GM23338 (cell line): Measurements from ENCODE around the gene OR1I1. TPM values are rescaled to one million over a fixed set of nuclear protein-coding genes. Genes with fewer than 3 reads are reported as not detected.
"Not testable (repeated sequence)": the region's sequence is repeated elsewhere in the genome, so short reads cannot be mapped to it uniquely, and the experiment has no call there.

Experiments used
- ATAC-seq: fragments of 200-7000 bp; cut with Tn5 transposase; 3 replicates; pipeline ENCODE4 v1.9.1; 2020
- DNase-seq: peaks from one replicate; pipeline ENCODE4 v3.0.0-alpha.2; 2015; ENCODE audit warnings: low spot score
- H2AFZ ChIP-seq: fragments of 200-600 bp; sonication (generic); 2 replicates; pipeline ENCODE4 v1.8.0; 2016; ENCODE audit warnings: antibody characterized with exemption, mild to moderate bottlenecking, moderate library complexity
- H3F3A ChIP-seq: fragments of 200-600 bp; sonication (generic); replicated peaks from 2 replicates; pipeline ENCODE4 v1.8.0; 2017; ENCODE audit warnings: antibody characterized with exemption, mixed run types, low read depth
- H3K27ac ChIP-seq: fragments of 200-600 bp; sonication (generic); 2 replicates; pipeline ENCODE4 v1.6.1; 2016; ENCODE audit warnings: low read depth
- H3K27me3 ChIP-seq: fragments of 200-600 bp; sonication (generic); 2 replicates; pipeline ENCODE4 v1.8.0; 2016; ENCODE audit warnings: mild to moderate bottlenecking, mixed run types, moderate library complexity; ENCODE audit not compliant: insufficient read depth
- H3K36me3 ChIP-seq: fragments of 200-600 bp; sonication (generic); 2 replicates; pipeline ENCODE4 v1.8.0; 2016; ENCODE audit warnings: mild to moderate bottlenecking; ENCODE audit not compliant: insufficient read depth
- H3K4me1 ChIP-seq: fragments of 200-600 bp; sonication (generic); 2 replicates; pipeline ENCODE4 v1.8.0; 2016; ENCODE audit warnings: mild to moderate bottlenecking, moderate library complexity; ENCODE audit not compliant: insufficient read depth
- H3K4me2 ChIP-seq: fragments of 200-600 bp; sonication (generic); 2 replicates; pipeline ENCODE4 v1.7.1; 2017; ENCODE audit warnings: mixed run types
- H3K4me3 ChIP-seq: fragments of 200-600 bp; sonication (generic); 2 replicates; pipeline ENCODE4 v1.6.1; 2016; ENCODE audit warnings: mixed run types
- H3K79me2 ChIP-seq: fragments of 200-600 bp; sonication (generic); replicated peaks from 2 replicates; pipeline ENCODE4 v1.8.0; 2017; ENCODE audit warnings: mild to moderate bottlenecking; ENCODE audit not compliant: insufficient read depth
- H3K9me2 ChIP-seq: fragments of 200-600 bp; sonication (generic); 2 replicates; pipeline ENCODE4 v1.8.0; 2017; ENCODE audit not compliant: insufficient read depth
- H4K20me1 ChIP-seq: fragments of 200-600 bp; sonication (generic); replicated peaks from 2 replicates; pipeline ENCODE4 v1.8.0; 2017; ENCODE audit warnings: mild to moderate bottlenecking; ENCODE audit not compliant: insufficient read depth
- H3K27ac Mint-ChIP-seq: 2 replicates; pipeline ENCODE4 v1.8.0; 2020; ENCODE audit warnings: inconsistent platforms, mild to moderate bottlenecking, moderate library complexity, mixed read lengths
- H3K27me3 Mint-ChIP-seq: 3 replicates; pipeline ENCODE4 v1.8.0; 2022; ENCODE audit warnings: low read depth, mild to moderate bottlenecking, moderate library complexity, mixed read lengths, inconsistent platforms; ENCODE audit not compliant: insufficient read depth, poor library complexity
- H3K36me3 Mint-ChIP-seq: 3 replicates; pipeline ENCODE4 v1.8.0; 2021; ENCODE audit warnings: low read depth, mild to moderate bottlenecking, inconsistent platforms, moderate library complexity, mixed read lengths
- H3K4me1 Mint-ChIP-seq: 3 replicates; pipeline ENCODE4 v1.8.0; 2020; ENCODE audit warnings: mild to moderate bottlenecking, inconsistent platforms, mixed read lengths
- H3K4me3 Mint-ChIP-seq: 3 replicates; pipeline ENCODE4 v1.8.0; 2021; ENCODE audit warnings: moderate library complexity, mild to moderate bottlenecking, inconsistent platforms, mixed read lengths
- H3K9me3 Mint-ChIP-seq: 3 replicates; pipeline ENCODE4 v1.8.0; 2020; ENCODE audit warnings: moderate library complexity, mild to moderate bottlenecking, inconsistent platforms, mixed read lengths
- CREB1 ChIP-seq: fragments of 250-450 bp; sonication (Bioruptor Pico); IDR thresholded peaks from 2 replicates; pipeline ENCODE4 v1.5.0; 2020; ENCODE audit warnings: low read depth, mild to moderate bottlenecking, moderate library complexity
- EZH2 ChIP-seq: fragments of 200-600 bp; sonication (generic); IDR thresholded peaks from one replicate; pipeline ENCODE4 v1.8.0; 2017; ENCODE audit warnings: antibody characterized with exemption, mild to moderate bottlenecking, low read depth; ENCODE audit not compliant: unreplicated experiment
- NANOG ChIP-seq: IDR thresholded peaks from 2 replicates; pipeline ENCODE4 v1.6.1; 2016; ENCODE audit warnings: antibody characterized with exemption, borderline replicate concordance
- ZNF331 ChIP-seq: fragments of 250-450 bp; sonication (Bioruptor Pico); IDR thresholded peaks from 2 replicates; pipeline ENCODE4 v1.5.0; 2020; ENCODE audit warnings: low read depth, mild to moderate bottlenecking, moderate library complexity
- polyA plus RNA-seq: library from polyadenylated mRNA; unstranded; fragments of >200 nt; fragmentation: Nextera tagmentation; extraction: Ambion mirVana; gene quantifications from 2 replicates; pipeline ENCODE4 v1.2.1, GENCODE V29; 2016
- total RNA-seq: library from RNA; depleted of rRNA; stranded (reverse); fragments of >200 nt; shearing (Covaris generic); gene quantifications from 2 replicates; pipeline ENCODE4 v1.2.3, GENCODE V29; 2014
- TF ChIP-seq, protein P1 (sequence below), 2 experiments: fragments of 200-600 bp in 1 of 2; sonication (generic) in 1 of 2; conservative IDR thresholded peaks; 2 replicates each; pipeline versions ENCODE4 v1.5.1 to v1.6.1; 2016 to 2017; ENCODE audit warnings: antibody characterized with exemption in 2 of 2, low read depth in 2 of 2, mild to moderate bottlenecking in 2 of 2, moderate library complexity in 1 of 2
- TF ChIP-seq, protein P2 (sequence below): IDR thresholded peaks from one replicate; pipeline ENCODE4 v1.6.1; 2018; ENCODE audit warnings: antibody characterized with exemption; ENCODE audit not compliant: unreplicated experiment
- TF ChIP-seq, protein P3 (sequence below): IDR thresholded peaks from 2 replicates; pipeline ENCODE4 v1.6.1; 2016; ENCODE audit warnings: antibody characterized with exemption

OR1I1 gene
- total and polyA plus RNA-seq, 2 experiments from 2014 or later = not detected

DNA sequence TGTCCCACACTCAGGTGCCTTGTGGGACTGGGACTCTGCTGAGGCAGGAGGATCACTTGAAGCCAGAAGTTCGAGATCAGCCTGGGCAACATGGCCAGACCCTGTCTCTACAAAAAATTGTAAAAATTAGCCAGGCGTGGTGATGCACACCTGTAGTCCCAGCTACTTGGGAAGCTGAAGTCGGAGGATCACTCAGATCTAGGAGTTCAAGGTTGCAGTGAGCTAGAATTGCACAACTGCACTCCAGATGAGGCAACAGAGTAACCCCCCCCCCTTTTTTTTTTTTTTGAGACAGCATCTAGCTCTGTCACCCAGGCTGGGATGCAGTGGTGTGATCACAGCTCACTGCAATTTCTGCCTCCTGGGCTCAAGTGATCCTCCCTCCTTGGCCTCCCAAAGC, 14.2 kb downstream of the OR1I1 start (continued):
- TF ChIP-seq, protein P1, sequence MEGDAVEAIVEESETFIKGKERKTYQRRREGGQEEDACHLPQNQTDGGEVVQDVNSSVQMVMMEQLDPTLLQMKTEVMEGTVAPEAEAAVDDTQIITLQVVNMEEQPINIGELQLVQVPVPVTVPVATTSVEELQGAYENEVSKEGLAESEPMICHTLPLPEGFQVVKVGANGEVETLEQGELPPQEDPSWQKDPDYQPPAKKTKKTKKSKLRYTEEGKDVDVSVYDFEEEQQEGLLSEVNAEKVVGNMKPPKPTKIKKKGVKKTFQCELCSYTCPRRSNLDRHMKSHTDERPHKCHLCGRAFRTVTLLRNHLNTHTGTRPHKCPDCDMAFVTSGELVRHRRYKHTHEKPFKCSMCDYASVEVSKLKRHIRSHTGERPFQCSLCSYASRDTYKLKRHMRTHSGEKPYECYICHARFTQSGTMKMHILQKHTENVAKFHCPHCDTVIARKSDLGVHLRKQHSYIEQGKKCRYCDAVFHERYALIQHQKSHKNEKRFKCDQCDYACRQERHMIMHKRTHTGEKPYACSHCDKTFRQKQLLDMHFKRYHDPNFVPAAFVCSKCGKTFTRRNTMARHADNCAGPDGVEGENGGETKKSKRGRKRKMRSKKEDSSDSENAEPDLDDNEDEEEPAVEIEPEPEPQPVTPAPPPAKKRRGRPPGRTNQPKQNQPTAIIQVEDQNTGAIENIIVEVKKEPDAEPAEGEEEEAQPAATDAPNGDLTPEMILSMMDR (conservative IDR thresholded peaks at IDR 0.05; ENCODE audit: low read depth in 2 of 2) = no peak
- TF ChIP-seq, protein P2, sequence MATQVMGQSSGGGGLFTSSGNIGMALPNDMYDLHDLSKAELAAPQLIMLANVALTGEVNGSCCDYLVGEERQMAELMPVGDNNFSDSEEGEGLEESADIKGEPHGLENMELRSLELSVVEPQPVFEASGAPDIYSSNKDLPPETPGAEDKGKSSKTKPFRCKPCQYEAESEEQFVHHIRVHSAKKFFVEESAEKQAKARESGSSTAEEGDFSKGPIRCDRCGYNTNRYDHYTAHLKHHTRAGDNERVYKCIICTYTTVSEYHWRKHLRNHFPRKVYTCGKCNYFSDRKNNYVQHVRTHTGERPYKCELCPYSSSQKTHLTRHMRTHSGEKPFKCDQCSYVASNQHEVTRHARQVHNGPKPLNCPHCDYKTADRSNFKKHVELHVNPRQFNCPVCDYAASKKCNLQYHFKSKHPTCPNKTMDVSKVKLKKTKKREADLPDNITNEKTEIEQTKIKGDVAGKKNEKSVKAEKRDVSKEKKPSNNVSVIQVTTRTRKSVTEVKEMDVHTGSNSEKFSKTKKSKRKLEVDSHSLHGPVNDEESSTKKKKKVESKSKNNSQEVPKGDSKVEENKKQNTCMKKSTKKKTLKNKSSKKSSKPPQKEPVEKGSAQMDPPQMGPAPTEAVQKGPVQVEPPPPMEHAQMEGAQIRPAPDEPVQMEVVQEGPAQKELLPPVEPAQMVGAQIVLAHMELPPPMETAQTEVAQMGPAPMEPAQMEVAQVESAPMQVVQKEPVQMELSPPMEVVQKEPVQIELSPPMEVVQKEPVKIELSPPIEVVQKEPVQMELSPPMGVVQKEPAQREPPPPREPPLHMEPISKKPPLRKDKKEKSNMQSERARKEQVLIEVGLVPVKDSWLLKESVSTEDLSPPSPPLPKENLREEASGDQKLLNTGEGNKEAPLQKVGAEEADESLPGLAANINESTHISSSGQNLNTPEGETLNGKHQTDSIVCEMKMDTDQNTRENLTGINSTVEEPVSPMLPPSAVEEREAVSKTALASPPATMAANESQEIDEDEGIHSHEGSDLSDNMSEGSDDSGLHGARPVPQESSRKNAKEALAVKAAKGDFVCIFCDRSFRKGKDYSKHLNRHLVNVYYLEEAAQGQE = no peak
- TF ChIP-seq, protein P3, sequence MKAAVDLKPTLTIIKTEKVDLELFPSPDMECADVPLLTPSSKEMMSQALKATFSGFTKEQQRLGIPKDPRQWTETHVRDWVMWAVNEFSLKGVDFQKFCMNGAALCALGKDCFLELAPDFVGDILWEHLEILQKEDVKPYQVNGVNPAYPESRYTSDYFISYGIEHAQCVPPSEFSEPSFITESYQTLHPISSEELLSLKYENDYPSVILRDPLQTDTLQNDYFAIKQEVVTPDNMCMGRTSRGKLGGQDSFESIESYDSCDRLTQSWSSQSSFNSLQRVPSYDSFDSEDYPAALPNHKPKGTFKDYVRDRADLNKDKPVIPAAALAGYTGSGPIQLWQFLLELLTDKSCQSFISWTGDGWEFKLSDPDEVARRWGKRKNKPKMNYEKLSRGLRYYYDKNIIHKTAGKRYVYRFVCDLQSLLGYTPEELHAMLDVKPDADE = no peak
- no peak for TF ChIP-seq ZNF331 (CRISPR knock-in tag)
- TF ChIP-seq NANOG = no peak

DNA sequence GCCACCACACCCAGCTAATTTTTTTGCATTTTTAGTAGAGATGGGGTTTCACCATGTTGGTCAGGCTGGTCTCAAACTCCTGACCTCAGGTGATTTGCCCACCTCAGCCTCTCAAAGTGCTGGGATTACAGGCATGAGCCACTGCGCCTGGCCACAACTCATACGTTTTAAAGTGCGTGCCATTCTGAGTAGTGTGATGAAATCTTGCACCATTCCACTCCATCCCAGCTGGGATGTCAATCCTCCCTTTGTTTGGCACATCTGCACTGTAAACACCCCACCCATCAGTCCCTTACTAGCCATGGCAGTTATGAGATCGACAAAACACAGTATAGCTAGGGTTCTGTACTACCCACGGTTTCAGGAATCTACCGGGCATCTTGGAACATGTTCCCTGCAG, 16.0 kb downstream of the OR1I1 start:
- not testable (repeated sequence) for H3K4me3 Mint-ChIP-seq, H3K79me2 ChIP-seq

DNA sequence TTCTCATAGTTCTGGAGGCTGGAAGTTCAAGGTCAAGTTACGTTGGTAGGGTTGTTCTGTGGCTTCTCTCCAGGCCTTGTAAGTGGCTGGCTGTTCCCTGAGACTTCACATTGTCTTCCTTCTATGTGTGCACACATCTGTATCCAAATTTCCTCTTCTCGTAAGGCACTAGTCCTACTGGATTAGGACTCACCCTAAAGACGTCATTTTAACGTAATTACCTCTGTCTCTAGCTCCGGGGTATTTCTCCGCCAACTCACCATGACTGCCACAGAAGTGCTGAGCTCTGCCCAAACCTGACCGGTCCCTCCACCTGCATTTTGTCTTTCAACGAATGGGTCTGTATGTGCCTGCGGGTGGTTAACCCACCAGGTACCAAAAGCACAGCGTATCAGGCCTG, 16.4 kb downstream of the OR1I1 start:
- H3F3A ChIP-seq = no peaks in the 10 kb centered on the region
- no peaks in the 10 kb centered on the region for H3K27me3 ChIP-seq
- H2AFZ ChIP-seq = no peak overlapping the region; the same call in 1 of the 2 replicates
- ATAC-seq (no peak), DNase-seq (no peak)
- no peaks in the 10 kb centered on the region for H3K79me2 ChIP-seq
- no peak overlapping the region for H3K27ac ChIP-seq
- no peak overlapping the region for H3K4me2 ChIP-seq
- H3K4me1 ChIP-seq = no peaks in the 10 kb centered on the region
- no peaks in the 10 kb centered on the region for H3K4me1 Mint-ChIP-seq
- no peaks in the 10 kb centered on the region for H3K9me2 ChIP-seq
- no peaks in the 10 kb centered on the region for H4K20me1 ChIP-seq
- H3K4me3 ChIP-seq = no peak overlapping the region
- H3K27ac Mint-ChIP-seq = no peak overlapping the region
- H3K36me3 ChIP-seq = no peaks in the 10 kb centered on the region
- H3K4me3 Mint-ChIP-seq = no peak overlapping the region
- H3K27me3 Mint-ChIP-seq = peaks cover 7% of the 10 kb centered on the region
- H3K36me3 Mint-ChIP-seq = 0 out of 3 replicates have a peak, but pooled peaks cover 2% of the 10 kb centered on the region
- peaks cover 9% of the 10 kb centered on the region for H3K9me3 Mint-ChIP-seq
- TF ChIP-seq EZH2 = no peak
- TF ChIP-seq, protein P1 (conservative IDR thresholded peaks at IDR 0.05; ENCODE audit: low read depth in 2 of 2) = no peak
- TF ChIP-seq CREB1 (CRISPR knock-in tag) = no peak

More for the DNA sequence above, 16.0 kb downstream of the OR1I1 start:
- H4K20me1 ChIP-seq, H3F3A ChIP-seq, H3K4me1 Mint-ChIP-seq, H2AFZ ChIP-seq, H3K27me3 ChIP-seq, H3K9me3 Mint-ChIP-seq, H3K4me3 ChIP-seq, H3K27ac Mint-ChIP-seq, DNase-seq, H3K27ac ChIP-seq, H3K4me2 ChIP-seq, ATAC-seq, H3K9me2 ChIP-seq, H3K36me3 Mint-ChIP-seq, H3K27me3 Mint-ChIP-seq, H3K36me3 ChIP-seq, H3K4me1 ChIP-seq: not testable (repeated sequence)
